ENCODE measurements around the gene ALDH3B2.
"Not testable (repeated sequence)": the region's sequence is repeated elsewhere in the genome, so short reads cannot be mapped to it uniquely, and the experiment has no call there.

The ALDH3B2 gene

GRCh38 chr11:67659651-67660165 is 14.7 kb downstream of the ALDH3B2 start:
- DNase-seq: not testable (repeated sequence)

- no peak for DNase-seq
These were observed 17.1 kb downstream of the ALDH3B2 start for GRCh38 chr11:67657300-67657699.

DNA sequence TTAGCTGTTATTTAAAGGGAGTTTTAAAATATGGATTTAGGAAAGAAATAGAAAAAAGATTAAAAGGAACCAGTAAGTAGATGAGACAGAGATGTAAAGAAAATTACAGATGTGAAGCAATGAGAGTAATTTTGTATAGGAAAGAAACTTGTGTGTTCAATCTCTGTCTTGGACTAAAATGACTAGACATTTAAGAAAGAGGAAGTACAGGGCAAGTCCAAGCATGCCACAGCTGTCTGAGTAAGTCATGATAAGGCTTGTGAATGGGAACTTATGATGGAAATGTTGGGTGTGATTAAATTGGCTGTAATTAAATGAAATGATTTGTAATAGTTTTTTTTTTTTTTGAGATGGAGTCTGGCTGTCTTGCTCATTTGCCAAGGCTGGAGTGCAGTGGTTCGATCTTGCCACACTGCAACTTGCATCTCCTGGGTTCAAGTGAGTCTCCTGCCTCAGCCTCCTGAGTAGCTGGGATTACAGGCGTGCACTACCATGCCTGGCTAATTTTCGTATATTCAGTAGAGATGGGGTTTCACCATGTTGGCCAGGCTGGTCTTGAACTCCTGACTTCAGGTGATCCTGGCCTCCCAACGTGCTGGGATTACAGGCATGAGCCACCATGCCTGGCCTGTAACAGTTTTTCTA is 18.0 kb downstream of the ALDH3B2 start:
- no peak for DNase-seq

DNA sequence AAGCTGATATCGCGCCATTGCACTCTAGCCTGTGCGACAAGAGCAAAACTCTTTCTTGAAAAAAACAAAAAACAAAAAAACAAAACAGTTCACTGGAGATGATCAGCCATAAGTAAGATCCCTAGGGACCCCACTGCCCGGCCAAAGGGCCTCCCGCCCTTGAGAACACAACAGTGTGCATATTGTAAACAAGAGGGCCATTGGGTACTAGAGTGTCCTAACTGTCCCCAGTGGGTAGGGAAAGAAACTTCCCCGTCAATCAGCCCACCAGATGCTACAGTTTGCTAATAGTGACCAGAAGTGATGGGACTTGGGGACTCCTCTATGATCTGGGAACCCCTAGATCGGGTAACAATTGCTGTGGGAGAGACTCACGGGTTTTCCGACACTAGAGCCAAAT is 20.2 kb downstream of the ALDH3B2 start:
- DNase-seq: no peak

DNA sequence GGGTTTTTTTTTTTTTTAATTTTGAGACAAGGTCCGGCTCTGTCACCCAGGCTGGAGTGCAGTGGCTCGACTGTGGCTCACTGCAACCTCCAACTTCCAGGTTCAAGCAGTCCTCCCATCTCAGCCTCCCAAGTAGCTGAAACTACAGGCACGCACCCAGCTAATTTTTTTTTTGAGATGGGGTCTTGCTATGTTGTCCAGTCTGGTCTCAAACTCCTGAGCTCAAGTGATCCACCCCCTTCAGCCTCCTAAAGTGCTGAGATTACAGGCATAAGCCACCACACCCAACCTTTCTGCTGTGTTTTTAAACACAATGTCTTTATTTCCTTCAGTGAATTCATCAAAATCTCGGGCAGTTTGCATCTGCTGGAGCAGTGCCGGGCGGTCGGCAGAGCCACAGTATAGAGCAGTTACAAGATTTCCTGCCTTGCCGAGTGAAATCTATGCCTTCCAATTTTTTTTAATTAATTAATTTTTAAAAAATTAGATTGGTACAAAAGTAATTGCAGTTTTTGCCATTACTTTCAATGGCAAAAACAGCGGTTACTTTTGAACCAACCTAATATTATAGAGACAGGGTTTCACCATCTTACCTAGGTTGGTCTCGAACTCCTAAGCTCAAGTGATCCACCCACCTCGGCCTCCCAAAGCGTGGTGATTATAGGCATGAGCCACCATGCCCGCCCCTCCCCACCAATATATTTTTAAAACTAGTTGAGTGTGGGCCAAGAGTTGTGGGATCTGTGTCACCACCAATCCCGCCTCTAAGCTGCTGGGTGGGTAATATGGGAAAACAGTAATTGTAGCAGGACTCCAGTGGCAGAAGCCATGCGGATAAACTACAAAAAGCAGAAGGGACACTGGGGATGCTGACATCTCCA is 21.2 kb downstream of the ALDH3B2 start:
- DNase-seq: no peak

DNA sequence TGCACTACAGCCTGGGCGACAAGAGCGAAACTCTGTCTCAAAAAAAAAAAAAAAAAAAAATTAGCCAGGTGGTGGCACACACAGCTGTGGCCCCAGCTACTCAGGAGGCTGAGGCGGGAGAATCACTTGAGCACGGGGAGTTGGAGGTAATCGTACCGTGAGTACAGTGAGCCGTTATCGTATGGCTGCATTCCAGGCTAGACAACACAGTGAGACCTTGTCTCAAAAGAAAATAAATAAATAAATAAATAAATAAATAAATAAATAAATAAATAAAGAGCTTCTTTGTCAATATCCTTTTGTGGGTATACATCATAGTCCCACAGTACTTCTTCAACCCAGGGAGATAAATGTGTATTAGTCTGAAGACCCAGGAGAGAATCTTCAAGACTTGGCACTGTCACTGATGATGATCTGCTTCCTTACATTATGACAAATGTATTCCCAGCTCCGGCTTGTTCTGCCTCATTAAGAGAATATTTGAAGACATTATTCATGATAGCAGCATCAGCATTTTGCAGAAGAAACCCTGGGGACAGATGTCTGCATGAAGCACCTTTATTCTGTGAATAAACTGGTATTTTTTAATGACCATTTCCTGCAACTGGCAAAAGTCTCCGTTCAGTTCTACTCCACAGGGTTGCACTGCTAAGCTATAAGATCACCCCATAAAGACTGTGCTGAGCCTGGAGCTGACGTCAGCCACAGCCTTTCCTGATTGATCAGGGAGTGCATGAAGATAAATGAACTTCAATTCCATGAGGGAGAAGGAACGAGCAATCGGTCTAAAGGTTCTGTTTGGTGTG is 22.2 kb downstream of the ALDH3B2 start:
- no peak for DNase-seq

- DNase-seq: no peak
These were observed 24.6 kb downstream of the ALDH3B2 start for GRCh38 chr11:67649634-67650510.

GRCh38 chr11:67648796-67649613 is 25.4 kb downstream of the ALDH3B2 start:
- no peak for DNase-seq

DNA sequence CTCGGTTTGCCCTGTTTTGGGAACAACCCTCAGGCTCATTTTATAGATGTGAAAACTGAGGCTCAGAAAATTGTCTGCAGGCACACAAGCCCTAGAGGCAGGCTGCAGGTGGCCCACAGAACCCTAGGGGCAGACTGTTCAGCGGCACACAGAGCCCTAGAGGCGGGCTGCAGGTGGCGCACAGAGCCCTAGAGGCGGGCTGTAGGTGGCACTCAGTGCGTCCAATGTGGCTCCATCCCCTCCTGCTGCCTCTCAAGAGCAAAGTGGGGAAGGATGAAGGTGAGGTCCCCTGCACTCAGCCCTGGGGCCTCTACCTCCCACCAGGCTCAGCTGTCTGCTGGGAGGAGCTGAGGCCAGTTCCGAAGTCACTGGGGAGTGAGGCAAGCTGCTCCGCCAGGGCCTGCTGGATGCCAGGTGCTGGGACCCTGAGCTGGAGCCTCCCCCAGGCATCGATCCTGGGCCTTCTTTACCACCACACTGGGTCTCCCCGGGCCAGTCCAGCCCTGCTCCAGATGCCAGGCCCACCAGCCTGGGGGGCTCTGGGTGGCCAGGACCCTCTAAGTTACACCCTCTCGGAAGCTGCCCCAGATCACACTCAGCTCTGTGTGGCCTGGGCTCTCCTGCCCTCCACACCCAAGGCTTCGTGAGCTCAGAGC is 26.2 kb downstream of the ALDH3B2 start:
- peak; percentile 58 for DNase-seq

- DNase-seq: no peak
These were observed 27.0 kb downstream of the ALDH3B2 start for GRCh38 chr11:67647471-67647870.

- peak; percentile 41 for DNase-seq
These were observed 27.7 kb downstream of the ALDH3B2 start for GRCh38 chr11:67646535-67647336.

- DNase-seq: no peak
These were observed 28.6 kb downstream of the ALDH3B2 start for GRCh38 chr11:67645521-67646461.

- DNase-seq: no peak
These were observed 29.7 kb downstream of the ALDH3B2 start for GRCh38 chr11:67644472-67645418.

- DNase-seq: no peak
These were observed 30.4 kb downstream of the ALDH3B2 start for GRCh38 chr11:67644042-67644441.

GRCh38 chr11:67642173-67643120 is 32.0 kb downstream of the ALDH3B2 start:
- DNase-seq: no peak
